HEK293 (cell line): ENCODE measurements around the gene ZNF274.

Experiments used
- GLI2 ChIP-seq: fragments of 450-650 bp; formaldehyde crosslinking; IDR thresholded peaks from 2 replicates; pipeline ENCODE4; 2017; ENCODE audit warnings: missing biosample characterization, missing genetic modification characterization, low read depth, borderline replicate concordance
- GLI4 ChIP-seq: fragments of 450-650 bp; formaldehyde crosslinking; IDR thresholded peaks from 2 replicates; pipeline ENCODE4 v1.5.1; 2016; ENCODE audit warnings: missing biosample characterization, missing genetic modification characterization
- HOXC10 ChIP-seq: sonication (generic); formaldehyde crosslinking; IDR thresholded peaks from 2 replicates; pipeline ENCODE4 v1.8.1; 2023; ENCODE audit warnings: mild to moderate bottlenecking, missing genetic modification reagents
- KLF1 ChIP-seq: fragments of 450-650 bp; formaldehyde crosslinking; IDR thresholded peaks from 2 replicates; pipeline ENCODE4 v1.5.1; 2016; ENCODE audit warnings: missing biosample characterization, missing genetic modification characterization
- MEIS1 ChIP-seq: sonication (generic); formaldehyde crosslinking; IDR thresholded peaks from 2 replicates; pipeline ENCODE4 v1.8.1; 2022; ENCODE audit warnings: missing genetic modification reagents, mild to moderate bottlenecking, borderline replicate concordance
- REPIN1 ChIP-seq: fragments of 450-650 bp; formaldehyde crosslinking; IDR thresholded peaks from 2 replicates; pipeline ENCODE4 v1.5.1; 2017; ENCODE audit warnings: missing biosample characterization, missing genetic modification characterization, low read depth
- SCRT2 ChIP-seq: fragments of 450-650 bp; formaldehyde crosslinking; IDR thresholded peaks from 2 replicates; pipeline ENCODE4 v1.5.1; 2016; ENCODE audit warnings: missing biosample characterization, missing genetic modification characterization
- TCF7L2 ChIP-seq: IDR thresholded peaks from 2 replicates; pipeline ENCODE4 v1.6.1; 2011; ENCODE audit warnings: low read depth, mild to moderate bottlenecking, inconsistent platforms, low read length, moderate library complexity, borderline replicate concordance
- TRIM28 ChIP-seq: IDR thresholded peaks from 2 replicates; pipeline ENCODE4 v1.6.1; 2011; ENCODE audit warnings: low read length, control low read depth, borderline replicate concordance
- ZBTB21 ChIP-seq: fragments of 450-650 bp; formaldehyde crosslinking; IDR thresholded peaks from 2 replicates; pipeline ENCODE4 v1.5.1; 2017; ENCODE audit warnings: missing biosample characterization, missing genetic modification characterization
- ZBTB49 ChIP-seq: fragments of 450-650 bp; formaldehyde crosslinking; IDR thresholded peaks from 2 replicates; pipeline ENCODE4 v1.5.1; 2016; ENCODE audit warnings: missing biosample characterization, missing genetic modification characterization, low read depth
- ZNF174 ChIP-seq: fragments of 450-650 bp; formaldehyde crosslinking; IDR thresholded peaks from 2 replicates; pipeline ENCODE4 v1.5.0; 2017; ENCODE audit warnings: missing biosample characterization, mild to moderate bottlenecking, missing genetic modification characterization
- ZNF19 ChIP-seq: fragments of 450-650 bp; formaldehyde crosslinking; IDR thresholded peaks from 2 replicates; pipeline ENCODE4; 2016; ENCODE audit warnings: missing biosample characterization, missing genetic modification characterization, low read depth
- ZNF354C ChIP-seq: fragments of 450-650 bp; formaldehyde crosslinking; IDR thresholded peaks from 2 replicates; pipeline ENCODE4 v1.5.1; 2016; ENCODE audit warnings: missing biosample characterization, missing genetic modification characterization, low read depth, borderline replicate concordance
- ZNF362 ChIP-seq: fragments of 450-650 bp; formaldehyde crosslinking; IDR thresholded peaks from 2 replicates; pipeline ENCODE4 v1.5.1; 2016; ENCODE audit warnings: missing biosample characterization, missing genetic modification characterization
- ZNF391 ChIP-seq: fragments of 450-650 bp; formaldehyde crosslinking; IDR thresholded peaks from 2 replicates; pipeline ENCODE4 v1.5.1; 2016; ENCODE audit warnings: low read depth, missing biosample characterization, missing genetic modification characterization, borderline replicate concordance
- ZNF423 ChIP-seq: fragments of 450-650 bp; formaldehyde crosslinking; IDR thresholded peaks from 2 replicates; pipeline ENCODE4 v1.5.1; 2016; ENCODE audit warnings: missing biosample characterization, missing genetic modification characterization
- ZNF449 ChIP-seq: fragments of 450-650 bp; formaldehyde crosslinking; IDR thresholded peaks from 2 replicates; pipeline ENCODE4 v1.5.1; 2017; ENCODE audit warnings: missing biosample characterization, mild to moderate bottlenecking, missing genetic modification characterization, moderate library complexity
- ZNF510 ChIP-seq: fragments of 450-650 bp; formaldehyde crosslinking; IDR thresholded peaks from 2 replicates; pipeline ENCODE4 v1.5.1; 2018; ENCODE audit warnings: mild to moderate bottlenecking, missing genetic modification characterization, missing biosample characterization; ENCODE audit not compliant: insufficient replicate concordance
- ZNF555 ChIP-seq: fragments of 450-650 bp; formaldehyde crosslinking; conservative IDR thresholded peaks from 2 replicates; pipeline ENCODE4 v1.5.1; 2017; ENCODE audit warnings: missing biosample characterization, mild to moderate bottlenecking, missing genetic modification characterization, inconsistent platforms
- ZNF585B ChIP-seq: fragments of 450-650 bp; formaldehyde crosslinking; IDR thresholded peaks from 2 replicates; pipeline ENCODE4 v1.5.1; 2016; ENCODE audit warnings: missing biosample characterization, missing genetic modification characterization
- ZNF600 ChIP-seq: fragments of 450-650 bp; formaldehyde crosslinking; IDR thresholded peaks from 2 replicates; pipeline ENCODE4 v1.5.1; 2016; ENCODE audit warnings: missing biosample characterization, missing genetic modification characterization
- ZNF654 ChIP-seq: fragments of 450-650 bp; formaldehyde crosslinking; IDR thresholded peaks from 2 replicates; pipeline ENCODE4 v1.5.1; 2016; ENCODE audit warnings: low read depth, missing biosample characterization, missing genetic modification characterization
- ZNF707 ChIP-seq: fragments of 450-650 bp; formaldehyde crosslinking; IDR thresholded peaks from 2 replicates; pipeline ENCODE4 v1.5.1; 2016; ENCODE audit warnings: missing biosample characterization, missing genetic modification characterization
- ZNF76 ChIP-seq: fragments of 450-650 bp; formaldehyde crosslinking; IDR thresholded peaks from 2 replicates; pipeline ENCODE4; 2016; ENCODE audit warnings: low read depth, missing biosample characterization, missing genetic modification characterization, borderline replicate concordance
- ZNF791 ChIP-seq: fragments of 450-650 bp; formaldehyde crosslinking; IDR thresholded peaks from 2 replicates; pipeline ENCODE4 v1.5.1; 2016; ENCODE audit warnings: missing biosample characterization, missing genetic modification characterization
- TF ChIP-seq, protein P1 (sequence below): fragments of 450-650 bp; formaldehyde crosslinking; IDR thresholded peaks from 2 replicates; pipeline ENCODE4 v1.5.1; 2016; ENCODE audit warnings: missing biosample characterization, missing genetic modification characterization
- TF ChIP-seq, protein P2 (sequence below): fragments of 450-650 bp; formaldehyde crosslinking; IDR thresholded peaks from 2 replicates; pipeline ENCODE4 v1.5.1; 2016; ENCODE audit warnings: missing biosample characterization, missing genetic modification characterization
- TF ChIP-seq, protein P3 (sequence below): fragments of 450-650 bp; formaldehyde crosslinking; IDR thresholded peaks from 2 replicates; pipeline ENCODE4 v1.5.1; 2016; ENCODE audit warnings: missing biosample characterization, missing genetic modification characterization

The ZNF274 gene

GRCh38 chr19:58150328-58150921, 32.4 kb upstream of the ZNF274 start, which contains the start of gene ZNF329 (continued):
- TF ChIP-seq ZNF449 (no peak), ZBTB49 (tag by site-specific recombination) (no peak), ZNF791 (tag by site-specific recombination) (no peak), SCRT2 (no peak), ZNF707 (tag by site-specific recombination) (no peak), GLI2 (no peak), ZNF174 (tag by site-specific recombination) (no peak), ZNF19 (no peak), HOXC10 (peak; percentile 98), KLF1 (tag by site-specific recombination) (peak; percentile 70), REPIN1 (tag by site-specific recombination) (no peak), ZNF362 (tag by site-specific recombination) (no peak), ZNF76 (tag by site-specific recombination) (0 out of 2 replicates have a peak, but pooled peaks have one; percentile 27), ZNF555 (tag by site-specific recombination) (no peak), ZNF354C (tag by site-specific recombination) (no peak), ZBTB21 (tag by site-specific recombination) (no peak), TCF7L2 (no peak), ZNF585B (tag by site-specific recombination) (no peak), ZNF654 (tag by site-specific recombination) (no peak), GLI4 (peak; percentile 55; the same call in 1 of the 2 replicates), TRIM28 (no peak), ZNF510 (no peak), ZNF423 (tag by site-specific recombination) (no peak), MEIS1 (CRISPR knock-in tag) (no peak), ZNF391 (tag by site-specific recombination) (no peak), ZNF600 (tag by site-specific recombination) (peak; percentile 75)
- TF ChIP-seq, protein P1, sequence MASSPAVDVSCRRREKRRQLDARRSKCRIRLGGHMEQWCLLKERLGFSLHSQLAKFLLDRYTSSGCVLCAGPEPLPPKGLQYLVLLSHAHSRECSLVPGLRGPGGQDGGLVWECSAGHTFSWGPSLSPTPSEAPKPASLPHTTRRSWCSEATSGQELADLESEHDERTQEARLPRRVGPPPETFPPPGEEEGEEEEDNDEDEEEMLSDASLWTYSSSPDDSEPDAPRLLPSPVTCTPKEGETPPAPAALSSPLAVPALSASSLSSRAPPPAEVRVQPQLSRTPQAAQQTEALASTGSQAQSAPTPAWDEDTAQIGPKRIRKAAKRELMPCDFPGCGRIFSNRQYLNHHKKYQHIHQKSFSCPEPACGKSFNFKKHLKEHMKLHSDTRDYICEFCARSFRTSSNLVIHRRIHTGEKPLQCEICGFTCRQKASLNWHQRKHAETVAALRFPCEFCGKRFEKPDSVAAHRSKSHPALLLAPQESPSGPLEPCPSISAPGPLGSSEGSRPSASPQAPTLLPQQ (tag by site-specific recombination) = peak; percentile 40; the same call in 1 of the 2 replicates
- TF ChIP-seq, protein P2, sequence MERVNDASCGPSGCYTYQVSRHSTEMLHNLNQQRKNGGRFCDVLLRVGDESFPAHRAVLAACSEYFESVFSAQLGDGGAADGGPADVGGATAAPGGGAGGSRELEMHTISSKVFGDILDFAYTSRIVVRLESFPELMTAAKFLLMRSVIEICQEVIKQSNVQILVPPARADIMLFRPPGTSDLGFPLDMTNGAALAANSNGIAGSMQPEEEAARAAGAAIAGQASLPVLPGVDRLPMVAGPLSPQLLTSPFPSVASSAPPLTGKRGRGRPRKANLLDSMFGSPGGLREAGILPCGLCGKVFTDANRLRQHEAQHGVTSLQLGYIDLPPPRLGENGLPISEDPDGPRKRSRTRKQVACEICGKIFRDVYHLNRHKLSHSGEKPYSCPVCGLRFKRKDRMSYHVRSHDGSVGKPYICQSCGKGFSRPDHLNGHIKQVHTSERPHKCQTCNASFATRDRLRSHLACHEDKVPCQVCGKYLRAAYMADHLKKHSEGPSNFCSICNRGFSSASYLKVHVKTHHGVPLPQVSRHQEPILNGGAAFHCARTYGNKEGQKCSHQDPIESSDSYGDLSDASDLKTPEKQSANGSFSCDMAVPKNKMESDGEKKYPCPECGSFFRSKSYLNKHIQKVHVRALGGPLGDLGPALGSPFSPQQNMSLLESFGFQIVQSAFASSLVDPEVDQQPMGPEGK (tag by site-specific recombination) = peak; percentile 75
- TF ChIP-seq, protein P3, sequence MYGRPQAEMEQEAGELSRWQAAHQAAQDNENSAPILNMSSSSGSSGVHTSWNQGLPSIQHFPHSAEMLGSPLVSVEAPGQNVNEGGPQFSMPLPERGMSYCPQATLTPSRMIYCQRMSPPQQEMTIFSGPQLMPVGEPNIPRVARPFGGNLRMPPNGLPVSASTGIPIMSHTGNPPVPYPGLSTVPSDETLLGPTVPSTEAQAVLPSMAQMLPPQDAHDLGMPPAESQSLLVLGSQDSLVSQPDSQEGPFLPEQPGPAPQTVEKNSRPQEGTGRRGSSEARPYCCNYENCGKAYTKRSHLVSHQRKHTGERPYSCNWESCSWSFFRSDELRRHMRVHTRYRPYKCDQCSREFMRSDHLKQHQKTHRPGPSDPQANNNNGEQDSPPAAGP (tag by site-specific recombination) = no peak
